Nephron (organoid): ENCODE results near the gene RYR3.

Experiments used
- H3K27ac Mint-ChIP-seq, 3 experiments: 2 replicates each; pipeline ENCODE4 v1.8.0; 2020; ENCODE audit warnings: mixed read lengths in 3 of 3, mild to moderate bottlenecking in 2 of 3, moderate library complexity in 1 of 3
- H3K27me3 Mint-ChIP-seq: 2 replicates; pipeline ENCODE4 v1.8.0; 2021; ENCODE audit warnings: low read depth, mild to moderate bottlenecking, moderate library complexity, mixed read lengths
- H3K36me3 Mint-ChIP-seq: 2 replicates; pipeline ENCODE4 v1.8.0; 2020; ENCODE audit warnings: low read depth, mixed read lengths
- H3K4me1 Mint-ChIP-seq: 2 replicates; pipeline ENCODE4 v1.8.0; 2020; ENCODE audit warnings: mixed read lengths
- H3K4me3 Mint-ChIP-seq, 3 experiments: 2 replicates each; pipeline ENCODE4 v1.8.0; 2020; ENCODE audit warnings: mild to moderate bottlenecking in 3 of 3, mixed read lengths in 3 of 3, moderate library complexity in 2 of 3
- H3K9me3 Mint-ChIP-seq: 2 replicates; pipeline ENCODE4 v1.8.0; 2020; ENCODE audit warnings: mixed read lengths
- TF ChIP-seq, protein P1 (sequence below), 3 experiments: fragments of 200-600 bp; sonication (generic); IDR thresholded peaks; one replicate each; pipeline ENCODE4 v1.5.0; 2021; ENCODE audit warnings: antibody characterized with exemption in 3 of 3; ENCODE audit not compliant: unreplicated experiment in 3 of 3

The RYR3 gene

DNA sequence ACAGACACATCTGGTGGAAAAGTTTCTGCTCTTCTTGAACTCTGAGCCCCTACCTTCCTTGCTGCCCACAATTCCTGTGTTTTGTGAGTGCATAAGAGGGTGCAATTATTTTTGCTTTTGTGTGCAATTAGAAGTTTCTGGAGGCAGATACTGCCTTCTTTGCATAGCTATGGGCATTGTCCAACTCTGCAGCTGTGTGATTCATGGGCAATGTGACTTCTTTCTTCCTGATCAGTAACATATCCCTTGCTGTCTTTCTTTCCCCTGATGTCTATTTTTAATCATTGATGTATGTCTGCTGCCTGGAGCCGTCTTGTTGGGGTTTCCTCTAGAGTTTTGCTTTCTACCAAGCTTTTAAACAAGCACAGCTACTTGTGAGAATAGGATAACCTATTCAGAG, 336.0 kb downstream of the RYR3 start:
- Mint-ChIP-seq H3K9me3 (no peaks in the 10 kb centered on the region), H3K4me1 (no peaks in the 10 kb centered on the region), H3K27ac (no peak overlapping the region), H3K27me3 (peaks cover 10% of the 10 kb centered on the region), H3K36me3 (no peaks in the 10 kb centered on the region), H3K4me3 (no peak overlapping the region)
- TF ChIP-seq, protein P1, sequence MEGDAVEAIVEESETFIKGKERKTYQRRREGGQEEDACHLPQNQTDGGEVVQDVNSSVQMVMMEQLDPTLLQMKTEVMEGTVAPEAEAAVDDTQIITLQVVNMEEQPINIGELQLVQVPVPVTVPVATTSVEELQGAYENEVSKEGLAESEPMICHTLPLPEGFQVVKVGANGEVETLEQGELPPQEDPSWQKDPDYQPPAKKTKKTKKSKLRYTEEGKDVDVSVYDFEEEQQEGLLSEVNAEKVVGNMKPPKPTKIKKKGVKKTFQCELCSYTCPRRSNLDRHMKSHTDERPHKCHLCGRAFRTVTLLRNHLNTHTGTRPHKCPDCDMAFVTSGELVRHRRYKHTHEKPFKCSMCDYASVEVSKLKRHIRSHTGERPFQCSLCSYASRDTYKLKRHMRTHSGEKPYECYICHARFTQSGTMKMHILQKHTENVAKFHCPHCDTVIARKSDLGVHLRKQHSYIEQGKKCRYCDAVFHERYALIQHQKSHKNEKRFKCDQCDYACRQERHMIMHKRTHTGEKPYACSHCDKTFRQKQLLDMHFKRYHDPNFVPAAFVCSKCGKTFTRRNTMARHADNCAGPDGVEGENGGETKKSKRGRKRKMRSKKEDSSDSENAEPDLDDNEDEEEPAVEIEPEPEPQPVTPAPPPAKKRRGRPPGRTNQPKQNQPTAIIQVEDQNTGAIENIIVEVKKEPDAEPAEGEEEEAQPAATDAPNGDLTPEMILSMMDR (IDR thresholded peaks at IDR 0.05; ENCODE audit: unreplicated experiment in 3 of 3): no peak

DNA sequence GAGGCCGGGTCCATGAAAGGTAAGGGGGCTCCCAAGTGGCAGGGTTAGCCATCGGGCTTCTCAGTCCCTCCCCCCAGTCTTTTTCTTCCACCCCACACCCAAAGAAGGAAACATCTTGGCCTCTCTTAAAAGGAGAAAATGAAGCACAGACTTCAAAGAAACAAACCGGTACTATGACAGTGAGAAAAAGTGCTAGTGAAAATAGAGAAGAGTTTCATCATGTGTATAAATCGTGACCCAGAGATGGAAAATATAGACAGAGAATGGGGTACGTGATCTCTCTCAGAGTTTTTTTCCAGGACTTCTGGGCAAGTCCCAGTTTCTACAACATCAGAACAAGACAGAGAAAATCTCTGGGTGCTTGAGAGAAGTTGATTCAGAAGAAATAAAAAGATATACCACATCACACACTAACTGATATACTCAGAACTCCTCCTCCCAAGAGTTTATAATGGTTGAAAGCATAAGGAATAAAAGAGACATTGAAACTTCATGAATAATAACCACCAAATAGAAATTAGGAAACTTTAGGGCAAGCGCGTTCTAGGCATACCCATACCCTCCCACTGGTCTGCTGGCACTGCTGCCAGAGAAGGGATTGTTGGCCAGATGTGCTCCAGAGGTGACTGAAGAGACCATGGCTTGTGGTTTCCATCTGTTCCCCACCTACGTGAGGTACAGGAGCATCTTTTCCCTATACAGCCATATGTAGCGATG, 338.6 kb downstream of the RYR3 start:
- Mint-ChIP-seq H3K4me1 (no peaks in the 10 kb centered on the region), H3K27me3 (peaks cover 9% of the 10 kb centered on the region), H3K9me3 (no peaks in the 10 kb centered on the region), H3K4me3 (no peak overlapping the region), H3K27ac (no peak overlapping the region), H3K36me3 (no peaks in the 10 kb centered on the region)
- TF ChIP-seq, protein P1 (IDR thresholded peaks at IDR 0.05; ENCODE audit: unreplicated experiment in 3 of 3): no peak

DNA sequence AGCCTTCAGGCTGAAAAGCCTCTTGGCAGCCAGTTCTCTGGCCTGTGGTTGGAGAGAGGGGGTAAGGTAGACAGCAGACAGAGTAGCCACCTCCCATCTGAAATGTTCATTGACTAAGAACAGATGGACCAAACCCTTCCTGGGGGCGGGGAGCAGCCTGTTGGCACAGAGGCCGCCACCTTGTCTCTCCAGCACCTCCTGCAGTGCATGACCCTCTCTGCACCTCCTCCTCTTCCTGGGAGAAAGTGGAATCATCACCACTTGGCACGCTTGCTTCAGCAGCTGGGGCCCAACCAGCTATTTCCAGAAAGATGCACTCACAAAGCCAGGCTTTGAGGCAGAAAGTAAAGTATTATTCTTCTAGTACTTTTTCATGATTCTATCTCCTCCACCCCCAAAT, 344.1 kb downstream of the RYR3 start:
- no peaks in the 10 kb centered on the region for H3K27me3 Mint-ChIP-seq
- peaks cover 9% of the 10 kb centered on the region for H3K4me1 Mint-ChIP-seq
- H3K4me3 Mint-ChIP-seq: no peak overlapping the region
- TF ChIP-seq, protein P1 (IDR thresholded peaks at IDR 0.05; ENCODE audit: unreplicated experiment in 3 of 3): no peak
- no peak overlapping the region for H3K27ac Mint-ChIP-seq
- H3K9me3 Mint-ChIP-seq: no peaks in the 10 kb centered on the region
- no peaks in the 10 kb centered on the region for H3K36me3 Mint-ChIP-seq

DNA sequence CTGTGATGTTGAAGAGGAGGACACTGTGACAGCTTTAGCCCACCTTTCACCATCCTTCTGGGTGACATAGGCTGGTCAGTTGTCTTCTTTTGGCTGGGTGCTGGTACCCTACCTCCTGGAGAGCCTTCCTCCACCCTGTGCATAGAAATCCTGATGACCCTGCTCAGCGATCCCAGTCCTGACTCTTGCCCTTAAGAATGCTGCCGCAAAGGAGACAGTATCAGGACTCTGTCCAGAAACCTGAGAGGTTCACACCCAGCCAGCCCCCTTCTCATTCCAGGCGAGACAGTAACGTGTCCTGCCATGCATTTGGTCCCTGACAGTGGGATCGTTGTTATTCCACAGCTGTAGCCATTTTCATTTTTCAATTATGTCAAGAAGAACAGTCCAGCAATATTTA, 344.7 kb downstream of the RYR3 start:
- TF ChIP-seq, protein P1 (IDR thresholded peaks at IDR 0.05; ENCODE audit: unreplicated experiment in 3 of 3): no peak
- no peak overlapping the region for H3K4me3 Mint-ChIP-seq
- no peak overlapping the region for H3K27ac Mint-ChIP-seq
- H3K36me3 Mint-ChIP-seq: no peaks in the 10 kb centered on the region
- H3K9me3 Mint-ChIP-seq: no peaks in the 10 kb centered on the region
- no peaks in the 10 kb centered on the region for H3K27me3 Mint-ChIP-seq
- peaks cover 9% of the 10 kb centered on the region for H3K4me1 Mint-ChIP-seq

DNA sequence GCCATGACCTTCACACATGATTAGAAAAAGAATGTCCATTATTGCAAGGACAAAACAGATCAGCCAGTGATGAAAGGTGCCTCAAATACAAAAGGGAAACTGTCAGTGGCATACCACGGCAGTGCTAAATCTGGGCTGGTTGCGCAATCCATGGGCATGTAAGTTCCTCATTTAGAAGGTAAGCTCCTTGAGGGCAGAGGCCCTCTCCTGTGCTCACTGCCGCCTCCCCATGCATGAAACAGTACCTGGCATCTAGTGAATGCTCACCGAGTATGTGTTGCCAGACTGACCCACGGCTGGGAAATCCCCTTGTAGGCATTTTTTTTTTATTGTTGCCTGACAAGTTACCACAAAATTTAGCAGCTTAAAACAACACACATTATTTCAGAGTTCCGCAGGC, 345.4 kb downstream of the RYR3 start:
- TF ChIP-seq, protein P1 (IDR thresholded peaks at IDR 0.05; ENCODE audit: unreplicated experiment in 3 of 3): no peak
- H3K36me3 Mint-ChIP-seq: no peaks in the 10 kb centered on the region
- no peak overlapping the region for H3K4me3 Mint-ChIP-seq
- no peaks in the 10 kb centered on the region for H3K9me3 Mint-ChIP-seq
- H3K4me1 Mint-ChIP-seq: peaks cover 9% of the 10 kb centered on the region
- H3K27ac Mint-ChIP-seq: no peak overlapping the region
- H3K27me3 Mint-ChIP-seq: no peaks in the 10 kb centered on the region

DNA sequence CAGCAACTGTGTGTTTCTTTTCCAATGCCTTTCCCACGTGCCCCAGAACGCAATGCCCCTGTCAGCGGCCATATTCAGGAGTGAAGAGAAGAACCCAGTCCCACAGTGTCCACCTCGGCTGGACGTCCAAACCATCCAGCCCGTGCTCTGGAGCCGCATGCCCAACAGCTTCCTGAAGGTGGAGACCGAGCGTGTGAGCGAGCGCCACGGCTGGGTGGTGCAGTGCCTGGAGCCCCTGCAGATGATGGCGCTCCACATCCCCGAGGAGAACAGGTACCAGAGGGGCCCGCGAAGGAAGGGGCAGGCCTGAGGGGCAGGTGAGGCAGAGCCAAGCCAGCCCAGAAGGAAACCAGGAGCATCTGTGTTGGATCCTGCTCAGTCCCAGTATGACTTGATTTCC, 349.4 kb downstream of the RYR3 start:
- H3K36me3 Mint-ChIP-seq: no peaks in the 10 kb centered on the region
- no peak overlapping the region for H3K4me3 Mint-ChIP-seq
- peaks cover 6% of the 10 kb centered on the region for H3K4me1 Mint-ChIP-seq
- no peaks in the 10 kb centered on the region for H3K27me3 Mint-ChIP-seq
- TF ChIP-seq, protein P1 (IDR thresholded peaks at IDR 0.05; ENCODE audit: unreplicated experiment in 3 of 3): no peak
- H3K27ac Mint-ChIP-seq: no peak overlapping the region
- no peaks in the 10 kb centered on the region for H3K9me3 Mint-ChIP-seq
